Right atrium auricular region (tissue), 2 donors: Measurements from ENCODE around the gene IVL. TPM values are rescaled to one million over a fixed set of nuclear protein-coding genes. Genes with fewer than 3 reads are reported as not detected.

Experiments
- DNase-seq: peaks from one replicate; pipeline ENCODE4 v3.0.0-alpha.2; 2019; ENCODE audit warnings: low spot score
- H3K27ac ChIP-seq, 2 donors: fragments of 200-600 bp; sonication (generic); 1 replicate in 1 of 2; 2 replicates in 1 of 2; pipeline ENCODE4 v1.5.1; 2016 to 2019
- H3K27me3 ChIP-seq, 2 donors: fragments of 200-600 bp; sonication (generic); one replicate each; pipeline versions ENCODE4 v1.5.1 to v1.6.0; 2017 to 2019
- H3K36me3 ChIP-seq: fragments of 200-600 bp; sonication (generic); one replicate; pipeline ENCODE4 v1.5.1; 2016
- H3K4me1 ChIP-seq, 2 donors: fragments of 200-600 bp; sonication (generic); one replicate each; pipeline versions ENCODE4 v1.5.1 to v1.6.0; 2017 to 2019
- H3K4me3 ChIP-seq, 2 donors: fragments of 200-600 bp; sonication (generic); 1 replicate in 1 of 2; 2 replicates in 1 of 2; pipeline ENCODE4 v1.5.1; 2017 to 2019; ENCODE audit warnings: mild to moderate bottlenecking in 1 of 2, moderate library complexity in 1 of 2
- H3K9me3 ChIP-seq, 2 donors: fragments of 200-600 bp; sonication (generic); one replicate each; pipeline ENCODE4 v1.5.1; 2019
- CTCF ChIP-seq, 2 donors: fragments of 200-600 bp; sonication (generic); IDR thresholded peaks; one replicate each; pipeline ENCODE4 v1.5.1; 2019; ENCODE audit warnings: antibody characterized with exemption in 2 of 2
- total RNA-seq, 2 donors: library from RNA; depleted of rRNA; stranded (reverse); fragments of >200 nt; gene quantifications; one replicate each; pipeline ENCODE4 v1.1.0, GENCODE V29; 2016

The IVL gene
- total RNA-seq, 2 donors from 2014 or later = not detected

GRCh38 chr1:152884506-152884905 lies 23.8 kb upstream of the IVL start:
- no peaks in the 10 kb centered on the region for H3K4me1 ChIP-seq
- H3K27ac ChIP-seq = no peak overlapping the region
- no peaks in the 10 kb centered on the region for H3K27me3 ChIP-seq
- H3K4me3 ChIP-seq = no peak overlapping the region
- no peaks in the 10 kb centered on the region for H3K36me3 ChIP-seq
- TF ChIP-seq CTCF (IDR thresholded peaks at IDR 0.05) = no peak
- H3K9me3 ChIP-seq = no peaks in the 10 kb centered on the region
- DNase-seq = no peak

- Histone ChIP-seq H3K36me3 (no peaks in the 10 kb centered on the region), H3K27ac (no peak overlapping the region), H3K9me3 (no peaks in the 10 kb centered on the region), H3K4me1 (no peaks in the 10 kb centered on the region), H3K4me3 (no peak overlapping the region), H3K27me3 (no peaks in the 10 kb centered on the region)
- no peak for TF ChIP-seq CTCF (IDR thresholded peaks at IDR 0.05)
- DNase-seq = no peak
Observed at GRCh38 chr1:152884966-152885624, 23.3 kb upstream of the IVL start.

DNA sequence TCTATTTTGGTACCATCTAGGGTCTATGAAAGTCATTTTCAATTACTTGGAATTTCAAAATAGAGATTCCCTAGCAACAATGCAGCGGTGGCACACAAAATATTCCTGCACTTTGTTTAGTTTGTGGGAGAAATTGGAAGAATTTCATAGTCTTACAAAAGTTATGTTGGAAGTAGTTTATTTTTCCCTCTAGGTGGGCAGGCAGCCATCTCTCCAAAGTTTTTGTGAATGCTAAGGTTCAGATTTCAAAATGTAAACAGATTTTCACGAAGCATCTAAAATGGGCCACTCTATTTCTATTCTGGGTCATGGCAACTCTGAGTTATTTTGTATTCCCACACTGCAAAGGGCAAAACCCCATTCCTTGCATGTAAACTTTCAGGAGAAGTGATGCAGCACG lies 22.3 kb upstream of the IVL start:
- no peaks in the 10 kb centered on the region for H3K4me1 ChIP-seq
- no peak overlapping the region for H3K27ac ChIP-seq
- no peak overlapping the region for H3K4me3 ChIP-seq
- H3K27me3 ChIP-seq = no peaks in the 10 kb centered on the region
- TF ChIP-seq CTCF (IDR thresholded peaks at IDR 0.05) = no peak
- no peaks in the 10 kb centered on the region for H3K9me3 ChIP-seq
- DNase-seq = no peak
- no peaks in the 10 kb centered on the region for H3K36me3 ChIP-seq

DNA sequence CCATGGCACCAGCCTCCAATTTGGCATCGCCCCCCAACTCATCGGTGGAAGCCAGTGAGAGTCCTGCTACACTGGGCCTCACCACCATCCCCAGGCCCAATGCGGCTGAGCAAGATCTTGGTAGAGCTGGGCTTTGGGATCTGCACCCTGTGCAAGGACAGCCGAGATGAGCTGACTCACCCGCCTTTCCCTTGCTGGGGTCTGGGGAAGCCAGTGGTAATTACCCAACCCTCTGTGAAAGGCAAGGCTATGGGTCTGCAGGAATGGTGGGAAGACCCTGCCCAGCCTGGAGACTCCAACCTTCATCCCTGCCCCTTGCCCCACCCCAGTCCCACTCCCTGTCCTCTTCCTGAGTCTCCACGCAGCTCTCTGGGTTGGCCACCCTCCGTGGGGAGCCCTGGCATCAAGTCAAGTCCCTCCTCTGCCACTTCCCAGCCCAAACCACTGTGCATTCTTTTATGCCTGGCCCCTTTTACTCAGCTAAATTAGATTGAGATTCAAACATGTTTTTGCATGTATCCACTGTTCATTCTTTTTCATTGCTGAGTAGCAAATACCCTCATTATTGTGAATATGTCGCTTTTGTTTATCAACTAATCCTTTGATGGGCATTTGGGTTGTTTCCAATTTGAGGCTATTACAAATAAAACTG lies 21.5 kb upstream of the IVL start:
- Histone ChIP-seq H3K36me3 (no peaks in the 10 kb centered on the region), H3K27me3 (no peaks in the 10 kb centered on the region), H3K27ac (no peak overlapping the region), H3K9me3 (no peaks in the 10 kb centered on the region), H3K4me3 (no peak overlapping the region), H3K4me1 (no peaks in the 10 kb centered on the region)
- DNase-seq = no peak
- TF ChIP-seq CTCF (IDR thresholded peaks at IDR 0.05) = no peak

DNA sequence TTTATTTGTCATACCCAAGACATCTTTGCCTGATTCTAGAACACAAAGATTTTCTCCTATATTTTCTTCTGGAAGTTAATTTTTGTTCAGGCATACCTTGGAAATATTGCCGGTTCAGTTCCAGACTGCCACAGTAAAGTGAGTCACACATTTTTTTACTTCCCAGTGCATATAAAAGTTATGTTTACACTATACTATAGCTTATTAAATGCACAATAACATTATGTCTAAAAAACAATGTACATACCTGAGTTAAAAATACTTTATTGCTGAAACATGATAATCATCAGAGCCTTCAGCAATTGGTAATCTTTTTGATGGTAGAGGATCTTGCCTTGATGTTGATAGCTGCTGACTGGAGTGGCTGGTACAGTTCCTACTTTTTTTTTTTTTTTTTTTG lies 20.2 kb upstream of the IVL start:
- H3K4me1 ChIP-seq = no peaks in the 10 kb centered on the region

More for the DNA sequence above, 20.2 kb upstream of the IVL start:
- no peaks in the 10 kb centered on the region for H3K27me3 ChIP-seq
- TF ChIP-seq CTCF (IDR thresholded peaks at IDR 0.05) = no peak
- H3K36me3 ChIP-seq = no peaks in the 10 kb centered on the region
- H3K4me3 ChIP-seq = no peak overlapping the region
- no peaks in the 10 kb centered on the region for H3K9me3 ChIP-seq
- no peak overlapping the region for H3K27ac ChIP-seq
- no peak for DNase-seq
